Neuronal stem cell (in vitro differentiated cells): ENCODE measurements around the gene GEMIN5.

ENCODE experiments used
- DNase-seq: peaks from one replicate; pipeline ENCODE4 v3.0.0-alpha.2; 2013; ENCODE audit warnings: low spot score
- H2AFZ ChIP-seq: one replicate; pipeline ENCODE4 v1.6.1; 2013; ENCODE audit warnings: mild to moderate bottlenecking, low read length, inconsistent platforms
- H2AK5ac ChIP-seq: 2 replicates; pipeline ENCODE4 v1.6.1; 2013; ENCODE audit warnings: low read depth, mild to moderate bottlenecking, inconsistent platforms, low read length, moderate library complexity, mixed read lengths
- H2BK120ac ChIP-seq: 2 replicates; pipeline ENCODE4 v1.6.1; 2013; ENCODE audit warnings: low read depth, mild to moderate bottlenecking, inconsistent platforms, low read length, moderate library complexity, mixed read lengths
- H2BK12ac ChIP-seq: one replicate; pipeline ENCODE4 v1.6.1; 2013; ENCODE audit warnings: low read length, inconsistent platforms
- H2BK15ac ChIP-seq: 2 replicates; pipeline ENCODE4 v1.6.1; 2013; ENCODE audit warnings: mild to moderate bottlenecking, low read length, inconsistent platforms, mixed read lengths
- H2BK5ac ChIP-seq: one replicate; pipeline ENCODE4 v1.6.1; 2013; ENCODE audit warnings: inconsistent platforms, mild to moderate bottlenecking, low read length, moderate library complexity
- H3K14ac ChIP-seq: one replicate; pipeline ENCODE4 v1.6.1; 2013; ENCODE audit warnings: low read length, inconsistent platforms
- H3K18ac ChIP-seq: 2 replicates; pipeline ENCODE4 v1.6.1; 2013; ENCODE audit warnings: low read length, inconsistent platforms
- H3K23ac ChIP-seq: 2 replicates; pipeline ENCODE4 v1.6.1; 2013; ENCODE audit warnings: low read depth, mild to moderate bottlenecking, mixed read lengths, low read length, inconsistent platforms; ENCODE audit not compliant: poor library complexity
- H3K27ac ChIP-seq: replicated peaks from 3 replicates; pipeline ENCODE4 v1.5.1; 2013; ENCODE audit warnings: low read length, inconsistent platforms
- H3K27me3 ChIP-seq, 3 experiments: 2 replicates each; pipeline ENCODE4 v1.6.1; 2013; ENCODE audit warnings: low read length in 3 of 3, mild to moderate bottlenecking in 2 of 3, inconsistent platforms in 1 of 3, low read depth in 1 of 3, mixed read lengths in 1 of 3, moderate library complexity in 1 of 3; ENCODE audit not compliant: control insufficient read depth in 3 of 3, insufficient read depth in 3 of 3
- H3K36me3 ChIP-seq, 2 donors: replicated peaks in 1 of 2; 2 replicates each; pipeline ENCODE4 v1.6.1; 2013; ENCODE audit warnings: low read length in 2 of 2; ENCODE audit not compliant: control insufficient read depth in 2 of 2, insufficient read depth in 2 of 2
- H3K4ac ChIP-seq: 2 replicates; pipeline ENCODE4 v1.6.1; 2013; ENCODE audit warnings: inconsistent platforms, mild to moderate bottlenecking, low read length, moderate library complexity
- H3K4me1 ChIP-seq, 2 donors: 1 replicate in 1 of 2; 2 replicates in 1 of 2; pipeline ENCODE4 v1.6.1; 2013; ENCODE audit warnings: low read length in 2 of 2, low read depth in 1 of 2; ENCODE audit not compliant: control insufficient read depth in 2 of 2, insufficient read depth in 1 of 2
- H3K4me2 ChIP-seq: one replicate; pipeline ENCODE4 v1.6.1; 2013; ENCODE audit warnings: mild to moderate bottlenecking, low read length, inconsistent platforms; ENCODE audit not compliant: insufficient read depth, poor library complexity, severe bottlenecking
- H3K4me3 ChIP-seq, 2 donors: 2 replicates each; pipeline ENCODE4 v1.5.1; 2013; ENCODE audit warnings: low read length in 2 of 2, mild to moderate bottlenecking in 2 of 2, inconsistent platforms in 1 of 2, moderate library complexity in 1 of 2
- H3K79me1 ChIP-seq: one replicate; pipeline ENCODE4 v1.6.1; 2013; ENCODE audit warnings: low read depth, mild to moderate bottlenecking, inconsistent platforms, low read length, moderate library complexity
- H3K9ac ChIP-seq: one replicate; pipeline ENCODE4 v1.6.1; 2013; ENCODE audit warnings: mild to moderate bottlenecking, low read depth, low read length, inconsistent platforms; ENCODE audit not compliant: poor library complexity
- H3K9me3 ChIP-seq, 2 donors: replicated peaks in 1 of 2; 2 replicates each; pipeline versions ENCODE3 to v1.6.1; 2013; ENCODE audit warnings: low read length in 2 of 2, mild to moderate bottlenecking in 2 of 2, inconsistent platforms in 1 of 2, low read depth in 1 of 2, mixed read lengths in 1 of 2, moderate library complexity in 1 of 2; ENCODE audit not compliant: control insufficient read depth in 2 of 2, insufficient read depth in 1 of 2
- H4K8ac ChIP-seq: one replicate; pipeline ENCODE4 v1.6.1; 2013; ENCODE audit warnings: low read depth, mild to moderate bottlenecking, inconsistent platforms, low read length, moderate library complexity
- H4K91ac ChIP-seq: one replicate; pipeline ENCODE4 v1.6.1; 2013; ENCODE audit warnings: low read length, low read depth, mild to moderate bottlenecking, inconsistent platforms; ENCODE audit not compliant: poor library complexity
- WGBS, 2 donors: extraction: QIAGEN DNeasy Blood & Tissue Kit; methylation state at CpG; one replicate each; pipeline ENCODE4 v1.1.7; 2013; ENCODE audit warnings: missing lambda C conversion rate in 2 of 2, mixed read lengths in 1 of 2; ENCODE audit not compliant: insufficient read length in 2 of 2, insufficient replicate concordance in 1 of 2; ENCODE audit errors: extremely low coverage in 2 of 2; 5-methylcytosine and 5-hydroxymethylcytosine counted together

The GEMIN5 gene

GRCh38 chr5:154858297-154858971 lies 79.6 kb downstream of the GEMIN5 start, which contains the start of gene CNOT8:
TSS of gene CNOT8 (plus strand) at chr5:154858627. CDS start at chr5:154863279, 4,652 bp downstream.
- no CpG with 5 or more reads among the region's 65 CpGs for WGBS, 2 donors

GRCh38 chr5:154857530-154858296 lies 80.3 kb downstream of the GEMIN5 start:
- peaks cover 5 to 9% of the 10 kb centered on the region in 2 donors for H3K4me1 ChIP-seq

More at GRCh38 chr5:154858297-154858971, 79.6 kb downstream of the GEMIN5 start, which contains the start of gene CNOT8:
- Histone ChIP-seq H3K27ac (peak within 1 kb of the TSS; percentile 99), H4K91ac (no peak within 1 kb of the TSS), H3K4me1 (peaks cover 5 to 9% of the 10 kb centered on the region in 2 donors), H2BK12ac (no peak within 1 kb of the TSS), H2BK120ac (no peak within 1 kb of the TSS), H3K79me1 (no peaks in the 10 kb centered on the region), H3K23ac (peak within 1 kb of the TSS; percentile 97), H3K4me2 (peak within 1 kb of the TSS; percentile 89), H3K4ac (no peak within 1 kb of the TSS), H3K18ac (peak within 1 kb of the TSS; percentile 95), H3K36me3 (peaks cover 3 to 11% of the 10 kb centered on the region in 2 donors), H3K14ac (peak within 1 kb of the TSS; percentile 83), H3K9me3 (no peaks in the 10 kb centered on the region), H3K4me3 (peak within 1 kb of the TSS; percentile 68 to 96), H4K8ac (no peak within 1 kb of the TSS), H3K9ac (peak within 1 kb of the TSS; percentile 93), H2BK5ac (peak within 1 kb of the TSS; percentile 76), H3K27me3 (no peaks in the 10 kb centered on the region), H2AFZ (peak within 1 kb of the TSS; percentile 94), H2AK5ac (no peak within 1 kb of the TSS), H2BK15ac (no peak within 1 kb of the TSS)
- peak; percentile 97 for DNase-seq

GRCh38 chr5:154851351-154851750 lies 86.7 kb downstream of the GEMIN5 start:
- H2BK120ac ChIP-seq: no peak overlapping the region
- no peak overlapping the region for H3K14ac ChIP-seq
- H2BK5ac ChIP-seq: no peak overlapping the region

More at GRCh38 chr5:154857530-154858296, 80.3 kb downstream of the GEMIN5 start:
- Histone ChIP-seq H3K14ac (peak overlapping the region; percentile 48), H3K9ac (peak overlapping the region; percentile 93), H3K23ac (peak overlapping the region; percentile 97), H3K79me1 (no peaks in the 10 kb centered on the region), H2BK15ac (no peak overlapping the region), H3K4me2 (peak overlapping the region; percentile 89), H4K8ac (no peak overlapping the region), H2BK120ac (no peak overlapping the region), H4K91ac (no peak overlapping the region), H3K18ac (peak overlapping the region; percentile 95), H3K9me3 (no peaks in the 10 kb centered on the region), H3K4ac (no peak overlapping the region), H2BK5ac (peak overlapping the region; percentile 76), H3K27ac (peak overlapping the region; percentile 99), H3K27me3 (no peaks in the 10 kb centered on the region), H2AK5ac (no peak overlapping the region), H3K36me3 (peaks cover 0 to 4% of the 10 kb centered on the region in 2 donors), H2BK12ac (no peak overlapping the region), H3K4me3 (peak overlapping the region; percentile 68 to 96), H2AFZ (peak overlapping the region; percentile 94)
- no CpG with 5 or more reads among the region's 59 CpGs for WGBS, 2 donors
- peak; percentile 97 for DNase-seq

More at GRCh38 chr5:154851351-154851750, 86.7 kb downstream of the GEMIN5 start:
- Histone ChIP-seq H3K79me1 (no peaks in the 10 kb centered on the region), H2BK15ac (no peak overlapping the region), H3K4me3 (peak overlapping the region in 1 of 2 donors; percentile 54), H4K8ac (no peak overlapping the region), H3K9me3 (no peaks in the 10 kb centered on the region), H2AK5ac (peak overlapping the region; percentile 66), H4K91ac (no peak overlapping the region), H3K4me2 (no peak overlapping the region), H3K4ac (peak overlapping the region; percentile 44), H3K27ac (no peak overlapping the region), H3K9ac (no peak overlapping the region), H3K23ac (no peak overlapping the region), H2AFZ (peak overlapping the region; percentile 84), H2BK12ac (no peak overlapping the region), H3K27me3 (no peaks in the 10 kb centered on the region), H3K36me3 (no peaks in the 10 kb centered on the region), H3K4me1 (peaks cover 2 to 10% of the 10 kb centered on the region in 2 donors), H3K18ac (no peak overlapping the region)
- no peak for DNase-seq
- WGBS, 2 donors: no CpG with 5 or more reads among the region's 3 CpGs
